SK-MEL-5 (cell line): ENCODE measurements around the gene RASA3. TPM values are rescaled to one million over a fixed set of nuclear protein-coding genes. Genes with fewer than 3 reads are reported as not detected.
"Not testable (repeated sequence)": the region's sequence is repeated elsewhere in the genome, so short reads cannot be mapped to it uniquely, and the experiment has no call there.

ENCODE experiments used
- DNase-seq: peaks from one replicate; pipeline ENCODE4 v3.0.0-alpha.2; 2016; ENCODE audit warnings: low read depth, low spot score
- in situ Hi-C: cut with HindIII; loops from 2 replicates; pipeline ENCODE4 v1.10.0; 2016; ENCODE audit warnings: low sequenced_read_pairs, high pct_unique_total_duplicates, low pct_unique_long_range_greater_than_20kb
- total RNA-seq: library from RNA; depleted of rRNA; stranded (reverse); fragments of >200 nt; shearing (Covaris generic); gene quantifications from 2 replicates; pipeline ENCODE4 v1.2.3, GENCODE V29; 2014

Gene RASA3
- total RNA-seq, 1 experiment from 2014 or later: 17.8 TPM

DNA sequence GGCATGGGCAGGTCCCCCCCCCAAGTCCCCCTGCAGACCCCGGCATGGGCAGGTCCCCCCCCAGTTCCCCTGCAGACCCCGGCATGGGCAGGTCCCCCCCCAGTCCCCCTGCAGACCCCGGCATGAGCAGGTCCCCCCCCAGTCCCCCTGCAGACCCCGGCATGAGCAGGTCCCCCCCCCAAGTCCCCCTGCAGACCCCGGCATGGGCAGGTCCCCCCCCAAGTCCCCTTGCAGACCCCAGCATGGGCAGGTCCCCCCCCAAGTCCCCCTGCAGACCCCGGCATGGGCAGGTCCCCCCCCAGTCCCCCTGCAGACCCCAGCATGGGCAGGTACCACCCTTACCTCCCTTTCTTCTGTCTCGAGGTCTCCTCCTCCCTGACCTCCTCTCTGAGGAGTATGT is 1.1 kb upstream of the RASA3 start:
- in situ Hi-C loops, DNase-seq: not testable (repeated sequence)

GRCh38 chr13:114133126-114133525 is 703 bp upstream of the RASA3 start:
- in situ Hi-C loops, DNase-seq: not testable (repeated sequence)

- in situ Hi-C loops: no loop called here
- no peak for DNase-seq
These were observed 622 bp downstream of the RASA3 start for GRCh38 chr13:114131583-114132418.

DNA sequence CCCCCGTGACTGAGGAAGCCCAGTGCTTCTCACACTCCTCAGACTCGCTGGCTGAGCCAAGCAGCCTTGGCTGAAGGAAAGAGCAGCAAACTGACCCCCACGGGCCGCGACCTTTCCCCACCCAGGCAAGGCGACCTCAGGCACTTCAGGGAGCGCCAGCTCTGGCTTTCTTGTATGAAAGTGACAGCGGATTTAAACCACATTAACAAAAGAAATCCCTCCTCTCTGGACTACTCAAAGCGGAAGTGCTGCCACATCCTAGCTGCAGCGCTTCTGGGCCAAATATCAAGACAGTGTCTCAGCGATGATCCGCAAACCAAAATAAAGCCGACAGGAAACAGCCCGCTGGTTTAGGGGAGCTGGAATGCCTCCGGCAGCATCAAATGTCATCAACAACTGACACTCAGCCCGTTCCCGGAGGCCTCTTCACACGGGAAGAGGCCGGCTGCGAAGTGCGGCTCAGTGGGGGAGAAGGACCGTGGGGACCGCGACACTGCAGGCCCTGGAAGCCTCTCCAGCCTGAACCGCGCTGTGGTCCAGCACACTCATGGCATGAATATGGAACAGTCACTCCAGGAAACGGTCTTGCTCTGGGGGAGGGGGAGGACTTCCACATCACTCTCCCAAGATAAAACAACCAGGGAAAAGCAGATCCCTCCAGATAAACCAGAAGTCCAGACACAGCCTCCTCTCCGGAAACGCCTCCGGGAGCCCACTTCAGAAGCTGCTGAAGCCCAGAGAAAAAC is 1.4 kb downstream of the RASA3 start:
- in situ Hi-C loops: no loop called here

GRCh38 chr13:114130131-114130836 is 2.1 kb downstream of the RASA3 start:
- DNase-seq: no peak
- in situ Hi-C loops: no loop called here

More for the DNA sequence above, 1.4 kb downstream of the RASA3 start:
- peak; percentile 31 for DNase-seq

DNA sequence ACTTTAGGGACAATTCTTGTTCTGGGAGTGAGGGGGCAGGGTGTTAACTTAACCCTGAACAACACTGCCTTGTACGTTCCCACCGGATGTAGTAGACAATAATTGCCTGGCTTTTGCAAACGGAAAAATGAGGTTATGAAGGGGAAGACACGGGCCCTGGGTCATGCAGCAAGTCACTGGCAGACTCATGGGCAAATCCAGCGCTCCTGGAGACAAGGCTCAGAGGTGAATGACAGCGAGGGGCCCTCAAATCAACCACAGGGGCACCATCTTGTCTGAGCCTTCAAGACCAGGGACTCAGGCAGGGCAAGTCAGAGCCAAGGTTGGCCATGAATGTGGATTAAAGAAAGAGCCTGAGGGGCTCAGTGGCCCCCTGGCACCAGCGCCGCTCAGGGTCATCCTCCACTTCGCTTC is 2.8 kb downstream of the RASA3 start:
- in situ Hi-C loops: no loop called here
- peak; percentile 19 for DNase-seq

DNA sequence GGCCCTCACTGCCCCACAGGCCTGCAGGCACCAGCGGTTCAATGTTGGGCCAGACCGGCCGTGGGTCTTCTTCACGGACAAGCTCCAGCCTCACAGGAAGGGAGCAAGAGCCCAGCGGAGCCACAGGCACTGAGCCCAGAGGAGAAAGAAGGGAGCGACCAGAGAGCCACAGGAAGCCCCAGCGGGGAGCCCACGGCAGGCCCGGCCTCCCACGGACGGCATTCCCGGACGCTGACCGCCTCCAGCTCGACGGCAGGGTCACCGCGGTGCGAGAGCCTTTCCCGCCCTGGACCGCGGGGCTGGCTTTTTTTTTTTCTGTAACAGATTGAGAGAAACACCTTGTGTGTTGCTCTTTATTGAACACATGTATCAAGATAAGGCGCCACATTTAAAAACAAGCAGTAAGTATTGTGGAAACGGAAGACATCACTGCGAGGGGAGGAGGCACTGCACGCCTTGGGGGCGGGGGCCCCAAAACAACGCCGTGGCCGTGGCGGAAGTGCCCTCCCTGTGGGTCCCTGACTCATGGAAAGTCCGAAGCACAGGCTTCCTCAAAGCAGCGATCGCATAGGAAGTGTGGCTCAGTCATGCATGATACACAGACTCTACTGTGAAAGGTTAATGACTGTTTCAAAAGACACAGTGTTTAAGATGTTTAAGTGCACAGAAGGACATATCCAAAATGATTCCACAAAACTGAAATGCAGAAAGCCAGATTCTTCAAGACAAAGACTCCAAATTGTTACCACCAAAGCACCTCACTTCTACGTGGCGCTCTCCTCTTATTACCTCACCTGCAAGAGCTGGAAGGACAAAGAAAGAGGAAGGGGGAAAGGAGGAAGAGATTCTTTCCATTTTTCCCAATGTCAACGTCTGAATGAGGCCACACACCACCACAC is 3.5 kb downstream of the RASA3 start:
- DNase-seq: no peak
- in situ Hi-C loops: no loop called here

- in situ Hi-C loops: no loop called here
These were observed 4.1 kb downstream of the RASA3 start for GRCh38 chr13:114128348-114128623.

GRCh38 chr13:114127473-114128347 is 4.7 kb downstream of the RASA3 start:
- in situ Hi-C loops: no loop called here
- DNase-seq: no peak

More at GRCh38 chr13:114128348-114128623, 4.1 kb downstream of the RASA3 start:
- no peak for DNase-seq

GRCh38 chr13:114126789-114127472 is 5.5 kb downstream of the RASA3 start:
- in situ Hi-C loops: no loop called here
- DNase-seq: no peak

DNA sequence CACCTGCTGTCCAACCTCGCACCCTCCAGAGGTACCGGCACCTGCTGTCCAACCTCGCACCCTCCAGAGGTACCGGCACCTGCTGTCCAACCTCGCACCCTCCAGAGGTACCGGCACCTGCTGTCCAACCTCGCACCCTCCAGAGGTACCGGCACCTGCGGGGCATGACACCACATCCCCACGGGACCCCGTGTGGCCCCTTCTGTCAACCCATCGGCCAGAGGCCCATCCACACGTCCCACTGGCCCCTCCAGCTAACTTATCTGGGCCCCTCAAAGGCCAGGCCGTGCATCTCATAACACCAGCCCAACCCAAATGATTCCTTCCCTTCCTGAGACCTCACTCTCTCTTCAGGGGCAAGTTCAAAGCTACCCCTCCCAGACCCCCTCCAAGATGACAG is 6.3 kb downstream of the RASA3 start:
- DNase-seq, in situ Hi-C loops: not testable (repeated sequence)

GRCh38 chr13:114125589-114125988 is 6.8 kb downstream of the RASA3 start:
- in situ Hi-C loops: no loop called here
- DNase-seq: no peak

- DNase-seq: no peak
- in situ Hi-C loops: no loop called here
These were observed 7.5 kb downstream of the RASA3 start for GRCh38 chr13:114124921-114125320.

DNA sequence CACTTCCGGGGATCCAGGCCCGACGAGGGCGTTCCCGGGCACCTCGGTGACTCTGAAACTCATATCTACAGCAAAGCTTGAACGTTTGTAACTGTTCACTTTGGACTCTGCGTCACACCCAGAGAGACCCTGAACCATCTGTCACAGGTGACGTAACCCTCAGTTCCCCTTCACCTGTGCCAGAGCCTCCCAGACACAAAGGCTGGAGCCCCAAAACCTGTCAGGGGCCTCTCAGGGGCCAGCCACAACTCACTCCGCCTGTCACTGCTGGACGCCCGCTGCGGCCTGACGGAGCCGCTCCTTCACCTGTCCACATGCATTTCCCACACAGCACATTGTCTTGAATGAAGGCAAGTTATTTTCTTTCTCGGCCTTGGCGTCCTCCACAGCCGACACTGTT is 8.0 kb downstream of the RASA3 start:
- in situ Hi-C loops: no loop called here
- no peak for DNase-seq

DNA sequence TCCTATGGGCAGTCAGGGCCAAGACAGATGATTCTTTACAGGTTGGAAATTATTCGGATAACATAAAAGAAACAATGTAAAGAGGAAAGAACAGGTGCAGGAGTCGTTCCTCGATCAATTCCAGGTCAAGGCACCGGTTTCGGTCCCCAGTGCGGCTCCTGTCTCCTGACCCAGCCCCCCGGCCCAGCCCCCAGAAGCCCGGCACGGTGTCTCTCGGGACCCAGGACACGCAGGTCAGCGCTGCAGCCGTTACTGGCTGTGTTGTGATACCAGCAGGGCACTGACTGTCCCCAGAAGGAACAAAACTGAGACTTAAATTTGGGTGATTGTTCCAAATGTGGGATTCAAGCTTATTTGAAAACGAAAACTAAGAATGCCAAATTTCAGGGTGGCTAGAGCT is 8.5 kb downstream of the RASA3 start:
- DNase-seq: no peak
- in situ Hi-C loops: no loop called here

DNA sequence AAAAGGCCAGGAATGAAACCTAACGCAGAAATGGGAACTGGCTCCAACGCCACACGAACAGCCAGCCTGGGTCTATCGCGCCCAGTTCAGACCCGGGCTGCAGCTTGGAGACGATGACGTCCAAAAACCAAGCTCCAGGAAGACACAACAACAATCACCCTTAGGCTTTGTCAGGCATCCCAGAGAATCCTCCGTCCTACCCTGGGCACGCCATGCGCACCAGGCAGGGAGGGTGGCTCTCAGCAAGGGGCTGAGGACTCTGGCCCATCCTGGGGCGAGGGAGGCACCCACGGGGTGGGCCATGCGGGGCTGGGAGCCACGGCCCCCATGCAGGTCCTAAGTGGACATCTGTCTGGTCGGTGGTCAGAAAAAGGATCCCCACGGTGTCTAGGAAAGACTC is 9.0 kb downstream of the RASA3 start:
- in situ Hi-C loops: no loop called here
- no peak for DNase-seq
